ENCODE data around the gene DNLZ.

Gene DNLZ

DNA sequence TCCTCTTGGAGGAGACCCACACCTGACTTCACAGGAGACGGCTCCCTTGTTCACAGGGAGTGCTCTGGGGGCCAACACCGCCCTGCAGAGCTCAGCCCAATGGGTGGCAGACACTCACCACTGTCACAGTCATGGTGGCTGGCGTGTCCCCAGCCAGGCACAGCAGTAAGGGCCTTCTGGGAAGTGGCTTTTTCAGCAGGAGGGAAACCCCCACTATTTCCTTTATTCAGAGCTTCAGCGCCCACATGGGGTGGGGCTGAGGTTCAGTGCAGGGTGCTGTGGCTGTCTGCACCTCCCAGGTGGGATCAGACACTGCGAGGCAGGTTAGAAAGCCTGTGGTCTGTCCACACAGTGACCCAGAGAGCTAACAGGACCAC is 40.0 kb upstream of the DNLZ start:
- Histone ChIP-seq H3K4me1 (ENCODE audit: control insufficient read depth, insufficient read depth, low read length) (peaks cover 15% of the 10 kb centered on the region), H3K9ac (ENCODE audit: low read length) (no peak overlapping the region), H3K4me3 (ENCODE audit: low read length) (no peak overlapping the region), H3K36me3 (ENCODE audit: control insufficient read depth, insufficient read depth, low read length) (no peaks in the 10 kb centered on the region), H3K27me3 (ENCODE audit: control insufficient read depth, insufficient read depth, low read length) (no peaks in the 10 kb centered on the region), H3K9me3 (ENCODE audit: control insufficient read depth, low read length) (no peaks in the 10 kb centered on the region)

DNA sequence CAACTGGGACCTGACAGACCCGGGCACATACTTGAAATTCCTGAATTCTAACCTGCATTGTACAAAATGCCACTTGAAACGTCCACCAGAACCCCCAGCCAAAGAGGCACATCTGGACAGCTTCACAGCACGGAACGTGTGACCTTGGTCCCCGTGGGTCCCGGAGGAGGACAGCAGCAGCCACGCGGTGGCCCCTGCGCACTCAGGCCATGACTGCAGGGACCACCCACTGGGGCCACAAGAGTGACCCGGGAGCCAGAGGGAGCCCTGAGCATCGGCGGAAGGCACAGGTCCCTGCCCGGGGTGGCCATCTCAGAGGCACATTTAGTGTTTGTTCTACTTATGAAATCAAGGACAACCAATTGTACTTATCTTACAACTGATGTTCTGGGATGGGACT is 38.5 kb upstream of the DNLZ start:
- Histone ChIP-seq H3K9me3 (ENCODE audit: control insufficient read depth, low read length) (no peaks in the 10 kb centered on the region), H3K4me1 (ENCODE audit: control insufficient read depth, insufficient read depth, low read length) (peaks cover 19% of the 10 kb centered on the region), H3K4me3 (ENCODE audit: low read length) (no peak overlapping the region), H3K9ac (ENCODE audit: low read length) (no peak overlapping the region), H3K27me3 (ENCODE audit: control insufficient read depth, insufficient read depth, low read length) (no peaks in the 10 kb centered on the region), H3K36me3 (ENCODE audit: control insufficient read depth, insufficient read depth, low read length) (no peaks in the 10 kb centered on the region)

DNA sequence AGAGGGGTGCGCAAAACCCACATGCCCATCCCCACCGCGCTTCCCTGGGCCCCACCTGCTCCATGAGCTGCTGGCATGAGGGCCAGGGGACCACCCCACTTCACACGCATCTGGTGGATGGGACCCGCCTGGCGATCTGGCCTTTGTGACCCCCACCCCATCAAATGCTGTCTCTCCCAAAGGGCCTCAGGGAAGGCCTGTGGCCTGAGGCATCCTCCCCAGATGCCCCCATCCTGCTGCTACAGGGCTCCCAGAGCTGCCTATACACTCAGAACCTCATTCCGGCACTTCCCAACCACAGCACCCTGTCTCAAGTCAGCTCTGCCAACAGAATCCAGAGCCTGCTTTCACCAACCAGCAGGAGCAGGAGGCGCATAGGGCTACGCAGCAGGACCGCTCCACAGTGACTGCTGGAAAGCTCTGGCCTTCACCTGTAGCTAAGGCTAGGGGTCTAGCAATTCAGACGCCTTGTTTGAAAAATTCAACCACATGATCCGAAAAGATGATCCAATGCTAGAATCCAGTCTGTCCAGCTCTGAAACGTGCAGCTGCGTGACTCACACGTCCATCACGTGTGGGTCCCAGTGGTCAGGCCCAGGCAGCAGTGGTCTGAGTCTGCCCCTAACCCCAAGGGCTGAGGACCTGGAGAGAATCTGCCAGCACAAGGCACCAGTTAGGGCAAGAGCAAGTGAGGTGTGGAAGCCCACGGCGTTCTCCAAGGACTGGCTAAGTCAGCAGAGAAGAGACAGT is 37.8 kb upstream of the DNLZ start:
- Histone ChIP-seq H3K4me3 (ENCODE audit: low read length) (no peak overlapping the region), H3K9ac (ENCODE audit: low read length) (no peak overlapping the region), H3K4me1 (ENCODE audit: control insufficient read depth, insufficient read depth, low read length) (peaks cover 19% of the 10 kb centered on the region), H3K9me3 (ENCODE audit: control insufficient read depth, low read length) (no peaks in the 10 kb centered on the region), H3K27me3 (ENCODE audit: control insufficient read depth, insufficient read depth, low read length) (no peaks in the 10 kb centered on the region), H3K36me3 (ENCODE audit: control insufficient read depth, insufficient read depth, low read length) (no peaks in the 10 kb centered on the region)

DNA sequence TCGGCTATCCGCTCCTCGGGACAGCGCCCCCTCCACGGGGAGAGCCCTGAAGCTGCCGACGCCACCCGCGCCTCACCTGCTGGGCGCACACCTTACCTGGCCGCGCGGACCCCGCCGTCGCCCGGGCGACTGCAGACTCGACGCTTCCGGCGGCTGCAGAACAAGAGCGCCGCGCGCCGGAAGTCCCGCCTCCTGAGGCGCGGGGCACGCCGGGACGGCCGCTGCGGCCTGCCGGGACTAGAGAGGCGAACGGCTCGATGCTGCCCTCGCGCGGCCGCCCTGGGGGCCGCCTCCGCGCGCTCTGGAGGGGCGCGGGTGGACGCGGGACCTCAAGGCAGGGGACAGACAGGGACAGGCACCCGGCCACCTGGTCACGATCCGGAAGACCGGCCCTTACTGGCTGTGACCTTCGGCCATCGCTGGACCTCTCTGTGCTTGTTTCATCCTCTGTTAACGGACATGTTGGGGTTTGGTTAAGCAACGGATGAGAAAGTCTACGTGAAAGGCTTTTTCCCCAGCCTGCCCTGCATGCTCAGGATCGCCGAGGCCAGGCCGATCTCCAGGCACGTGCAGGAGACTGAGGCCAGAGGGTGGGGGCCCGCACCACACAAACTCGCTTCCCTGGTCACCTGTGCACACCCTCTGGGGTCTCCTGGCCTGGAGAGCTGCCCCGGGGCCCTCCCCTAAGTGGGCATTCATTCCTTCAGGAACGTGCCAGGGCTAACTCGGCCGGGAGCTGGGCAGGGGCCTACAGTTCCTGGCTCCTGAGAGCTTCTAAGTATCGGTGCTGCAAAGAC is 36.7 kb upstream of the DNLZ start, which contains the start of gene SNAPC4:
TSS of gene SNAPC4 (minus strand) at position 133 of the 797 bp plus-strand sequence. CDS start 1,742 bp downstream, outside the sequence.
- Histone ChIP-seq H3K9ac (ENCODE audit: low read length) (peak within 1 kb of the TSS; percentile 58), H3K9me3 (ENCODE audit: control insufficient read depth, low read length) (no peaks in the 10 kb centered on the region), H3K4me1 (ENCODE audit: control insufficient read depth, insufficient read depth, low read length) (peaks cover 19% of the 10 kb centered on the region), H3K4me3 (ENCODE audit: low read length) (peak within 1 kb of the TSS; percentile 46), H3K27me3 (ENCODE audit: control insufficient read depth, insufficient read depth, low read length) (no peaks in the 10 kb centered on the region), H3K36me3 (ENCODE audit: control insufficient read depth, insufficient read depth, low read length) (peaks cover 1% of the 10 kb centered on the region)

DNA sequence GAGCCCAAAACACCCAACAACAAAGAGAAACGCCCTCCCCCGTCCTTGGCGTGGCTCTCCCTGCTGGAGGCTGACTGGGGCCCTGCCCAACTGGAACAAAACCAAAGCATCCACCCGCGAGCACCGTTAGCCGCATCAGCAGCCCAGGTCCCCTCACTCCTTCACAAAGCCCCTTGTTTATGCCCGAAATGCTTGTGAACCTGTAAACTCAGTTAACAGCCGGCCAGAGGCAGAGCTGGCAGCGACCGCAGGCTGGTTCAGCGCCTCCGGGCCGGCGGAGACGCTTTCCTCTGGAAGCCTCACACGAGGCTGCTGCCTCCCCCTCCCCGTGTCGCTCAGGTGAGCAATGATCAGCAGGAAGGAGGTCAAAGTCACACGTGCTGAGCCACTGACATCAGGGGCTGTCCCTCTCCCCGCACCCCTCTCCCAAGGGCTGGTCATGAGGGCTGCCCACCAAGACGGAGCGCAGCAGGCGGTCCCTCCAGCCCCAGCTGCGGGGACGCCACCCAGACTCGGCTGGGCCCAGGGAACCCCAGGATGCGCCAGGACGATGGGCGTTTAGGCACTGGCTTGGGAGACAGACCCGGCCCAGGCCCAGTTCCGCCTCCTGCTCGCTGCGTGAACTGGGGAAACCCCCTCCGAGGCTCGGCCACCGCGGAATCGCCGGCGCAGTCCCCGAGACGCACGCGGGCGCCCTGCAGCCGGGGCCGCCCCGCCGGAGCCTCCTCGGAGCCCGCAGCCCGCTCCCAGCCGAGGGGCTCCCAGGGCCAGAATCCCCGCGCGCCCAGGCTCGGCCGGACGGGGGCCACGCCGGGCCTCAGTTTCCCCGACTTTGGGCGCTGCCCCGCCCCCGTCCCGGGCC is 35.9 kb upstream of the DNLZ start:
- Histone ChIP-seq H3K4me3 (ENCODE audit: low read length) (peak overlapping the region; percentile 46), H3K9me3 (ENCODE audit: control insufficient read depth, low read length) (no peaks in the 10 kb centered on the region), H3K4me1 (ENCODE audit: control insufficient read depth, insufficient read depth, low read length) (peaks cover 19% of the 10 kb centered on the region), H3K27me3 (ENCODE audit: control insufficient read depth, insufficient read depth, low read length) (no peaks in the 10 kb centered on the region), H3K9ac (ENCODE audit: low read length) (peak overlapping the region; percentile 58), H3K36me3 (ENCODE audit: control insufficient read depth, insufficient read depth, low read length) (peaks cover 6% of the 10 kb centered on the region)

DNA sequence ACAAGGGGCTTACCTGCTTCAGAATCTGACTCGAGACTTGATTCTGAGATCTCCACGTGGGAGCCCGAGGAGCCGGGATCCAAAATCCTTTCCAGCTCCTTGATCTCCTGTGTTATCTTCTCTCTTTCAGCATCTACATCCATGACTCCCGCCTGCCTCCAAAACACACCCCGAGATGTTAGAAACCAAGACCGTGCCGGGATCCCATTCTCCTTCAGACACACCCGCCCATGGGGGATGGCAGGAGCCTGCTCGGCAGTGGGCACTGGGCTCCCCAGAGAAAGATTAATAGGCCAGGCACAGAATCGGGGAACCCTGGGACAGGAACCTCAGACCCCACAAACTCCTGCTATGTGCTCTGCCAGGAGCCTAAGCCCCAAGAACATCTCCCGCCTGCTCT is 34.7 kb upstream of the DNLZ start:
- no peaks in the 10 kb centered on the region for H3K27me3 ChIP-seq (ENCODE audit: control insufficient read depth, insufficient read depth, low read length)
- no peak overlapping the region for H3K4me3 ChIP-seq (ENCODE audit: low read length)
- peaks cover 19% of the 10 kb centered on the region for H3K4me1 ChIP-seq (ENCODE audit: control insufficient read depth, insufficient read depth, low read length)
- peak overlapping the region; percentile 29 for H3K9ac ChIP-seq (ENCODE audit: low read length)
- H3K36me3 ChIP-seq (ENCODE audit: control insufficient read depth, insufficient read depth, low read length): peaks cover 6% of the 10 kb centered on the region
- H3K9me3 ChIP-seq (ENCODE audit: control insufficient read depth, low read length): no peaks in the 10 kb centered on the region

DNA sequence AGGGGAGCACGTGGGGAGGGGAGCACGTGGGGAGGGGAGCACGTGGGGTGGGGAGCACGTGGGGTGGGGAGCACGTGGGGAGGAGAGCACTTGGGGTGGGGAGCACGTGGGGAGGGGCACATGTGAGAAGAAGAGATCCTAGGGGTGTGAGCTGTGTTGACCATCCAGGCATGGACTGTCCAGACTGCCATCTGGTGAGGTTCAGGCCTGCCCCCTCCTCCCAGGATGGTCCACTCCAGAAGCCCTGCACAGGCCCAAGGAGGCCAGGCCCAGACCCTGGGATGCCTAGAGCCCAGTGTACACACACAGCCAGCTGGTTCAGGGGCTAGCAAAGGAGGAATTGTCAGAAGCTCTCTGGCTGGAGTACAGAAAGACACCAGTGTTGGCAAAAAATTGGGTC is 34.1 kb upstream of the DNLZ start:
- Histone ChIP-seq H3K27me3 (ENCODE audit: control insufficient read depth, insufficient read depth, low read length) (no peaks in the 10 kb centered on the region), H3K9ac (ENCODE audit: low read length) (no peak overlapping the region), H3K4me1 (ENCODE audit: control insufficient read depth, insufficient read depth, low read length) (peaks cover 19% of the 10 kb centered on the region), H3K36me3 (ENCODE audit: control insufficient read depth, insufficient read depth, low read length) (peaks cover 6% of the 10 kb centered on the region), H3K4me3 (ENCODE audit: low read length) (no peak overlapping the region), H3K9me3 (ENCODE audit: control insufficient read depth, low read length) (no peaks in the 10 kb centered on the region)

DNA sequence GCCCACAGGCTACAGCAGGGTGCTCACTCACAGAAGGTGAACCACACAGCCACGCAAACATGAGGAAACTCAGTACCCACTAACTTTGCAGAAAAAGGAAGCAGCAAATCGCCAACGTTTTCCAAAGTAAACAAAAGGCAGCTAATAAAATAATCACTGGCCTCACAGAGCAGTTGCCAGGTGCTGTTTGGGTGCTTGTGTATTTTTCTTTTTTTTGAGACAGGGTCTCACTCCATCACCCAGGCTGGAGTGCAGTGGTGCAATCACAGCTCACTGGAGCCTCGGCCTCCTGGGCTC is 32.6 kb upstream of the DNLZ start:
- no peaks in the 10 kb centered on the region for H3K9me3 ChIP-seq (ENCODE audit: control insufficient read depth, low read length)
- peaks cover 6% of the 10 kb centered on the region for H3K36me3 ChIP-seq (ENCODE audit: control insufficient read depth, insufficient read depth, low read length)
- no peak overlapping the region for H3K4me3 ChIP-seq (ENCODE audit: low read length)
- no peaks in the 10 kb centered on the region for H3K27me3 ChIP-seq (ENCODE audit: control insufficient read depth, insufficient read depth, low read length)
- peaks cover 19% of the 10 kb centered on the region for H3K4me1 ChIP-seq (ENCODE audit: control insufficient read depth, insufficient read depth, low read length)
- H3K9ac ChIP-seq (ENCODE audit: low read length): no peak overlapping the region

DNA sequence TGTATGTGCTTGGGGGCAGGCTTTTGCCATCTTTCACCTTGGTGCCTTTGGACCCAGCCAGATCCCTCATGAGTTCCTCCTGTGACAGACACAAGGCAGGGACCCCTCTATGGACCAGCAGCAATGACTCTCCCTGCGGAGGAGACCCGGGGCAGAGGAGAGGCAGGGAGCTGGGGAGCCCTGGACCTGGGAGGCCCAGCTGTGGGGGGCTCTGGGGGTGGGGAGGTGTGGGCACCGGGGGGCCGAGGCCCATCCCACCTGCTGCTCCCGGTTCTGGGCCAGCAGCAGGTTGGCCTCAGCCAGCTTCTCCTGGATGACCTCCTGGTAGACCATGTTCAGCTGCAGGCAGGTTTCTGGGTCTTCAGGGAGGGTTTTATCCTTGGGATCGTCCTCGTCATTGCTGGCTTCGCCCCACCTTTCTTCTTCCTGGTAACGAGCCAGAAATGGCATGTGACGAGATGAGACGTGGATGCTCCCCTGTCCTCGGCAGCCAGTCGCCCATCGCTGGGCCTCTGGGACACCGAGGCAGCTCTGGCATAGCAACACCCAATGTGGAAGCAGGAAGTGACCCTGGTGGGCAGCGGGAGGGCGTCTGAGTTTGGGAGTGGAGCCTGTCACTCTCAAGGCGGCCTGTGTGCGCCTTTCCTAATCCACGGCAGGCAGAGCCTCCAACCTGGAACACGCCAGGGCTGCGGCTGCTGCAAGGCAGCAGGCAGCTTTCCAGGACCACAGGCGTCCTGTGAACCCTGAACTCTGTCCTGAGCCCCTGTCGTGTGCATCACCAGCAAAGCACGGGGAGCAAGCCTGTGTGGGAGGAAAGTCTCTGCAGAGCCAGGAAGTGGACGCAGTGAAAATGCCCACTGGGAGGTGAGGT is 32.0 kb upstream of the DNLZ start:
- Histone ChIP-seq H3K9me3 (ENCODE audit: control insufficient read depth, low read length) (no peaks in the 10 kb centered on the region), H3K36me3 (ENCODE audit: control insufficient read depth, insufficient read depth, low read length) (peaks cover 6% of the 10 kb centered on the region), H3K27me3 (ENCODE audit: control insufficient read depth, insufficient read depth, low read length) (no peaks in the 10 kb centered on the region), H3K9ac (ENCODE audit: low read length) (no peak overlapping the region), H3K4me1 (ENCODE audit: control insufficient read depth, insufficient read depth, low read length) (peaks cover 17% of the 10 kb centered on the region), H3K4me3 (ENCODE audit: low read length) (no peak overlapping the region)

DNA sequence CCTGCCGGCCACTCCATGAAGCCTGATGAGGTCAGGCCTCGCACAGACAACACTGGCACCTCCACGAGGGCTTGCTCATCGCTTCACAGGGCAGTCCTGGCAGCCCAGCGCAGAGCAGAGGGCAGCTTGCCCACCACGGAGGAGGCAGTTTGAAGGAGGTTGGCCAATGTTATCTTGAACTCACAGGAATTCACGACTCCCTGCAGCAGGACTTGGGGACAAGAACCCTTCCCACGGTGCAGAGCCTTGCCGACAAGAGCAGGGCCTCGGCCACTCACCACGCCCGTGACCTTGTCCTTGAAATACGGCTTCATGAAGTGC is 31.4 kb upstream of the DNLZ start:
- H3K36me3 ChIP-seq (ENCODE audit: control insufficient read depth, insufficient read depth, low read length): peaks cover 6% of the 10 kb centered on the region
- H3K27me3 ChIP-seq (ENCODE audit: control insufficient read depth, insufficient read depth, low read length): no peaks in the 10 kb centered on the region
- no peaks in the 10 kb centered on the region for H3K9me3 ChIP-seq (ENCODE audit: control insufficient read depth, low read length)
- no peak overlapping the region for H3K4me3 ChIP-seq (ENCODE audit: low read length)
- H3K4me1 ChIP-seq (ENCODE audit: control insufficient read depth, insufficient read depth, low read length): peaks cover 12% of the 10 kb centered on the region
- H3K9ac ChIP-seq (ENCODE audit: low read length): no peak overlapping the region

DNA sequence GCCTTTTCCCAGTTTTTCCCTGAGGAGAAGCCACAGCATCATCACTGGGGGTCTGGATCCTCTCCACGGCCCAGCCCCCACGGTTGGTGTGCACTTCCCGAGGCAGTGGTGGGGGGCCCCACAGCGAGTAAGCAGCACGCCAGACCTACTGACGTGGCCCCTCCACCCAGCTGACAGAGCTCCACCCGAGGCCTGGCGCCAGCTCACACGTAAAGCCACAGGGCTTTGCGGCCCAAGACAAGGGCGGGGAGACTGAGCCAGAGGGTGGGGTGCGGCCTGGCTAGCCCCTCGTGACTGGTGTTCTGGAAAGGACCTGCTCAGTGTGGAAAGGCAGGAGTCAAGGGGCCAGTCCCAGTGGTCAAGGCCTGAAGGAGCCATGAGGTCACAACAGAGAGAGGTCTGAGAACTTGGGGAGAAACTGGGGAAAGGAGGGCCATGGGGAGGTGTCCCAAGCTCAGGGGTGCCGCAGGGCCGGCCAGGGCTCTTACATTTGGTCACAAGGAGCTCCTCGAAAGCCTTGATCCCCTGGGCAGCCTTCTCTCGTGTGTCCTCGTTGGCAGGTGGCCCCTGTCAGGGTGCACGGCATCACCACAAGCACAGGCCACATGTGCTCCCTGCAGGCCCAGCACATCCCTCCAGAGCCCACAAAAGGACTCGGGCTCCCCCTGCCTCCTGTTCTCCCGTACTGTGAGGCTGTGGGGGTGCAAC is 30.9 kb upstream of the DNLZ start:
- no peaks in the 10 kb centered on the region for H3K9me3 ChIP-seq (ENCODE audit: control insufficient read depth, low read length)
- H3K36me3 ChIP-seq (ENCODE audit: control insufficient read depth, insufficient read depth, low read length): peaks cover 6% of the 10 kb centered on the region
- H3K4me1 ChIP-seq (ENCODE audit: control insufficient read depth, insufficient read depth, low read length): peaks cover 12% of the 10 kb centered on the region
- H3K27me3 ChIP-seq (ENCODE audit: control insufficient read depth, insufficient read depth, low read length): no peaks in the 10 kb centered on the region
- no peak overlapping the region for H3K9ac ChIP-seq (ENCODE audit: low read length)
- no peak overlapping the region for H3K4me3 ChIP-seq (ENCODE audit: low read length)

Measured in mucosa of stomach (tissue), 1 donor.